Stimulated activated CD8-positive, alpha-beta memory T cell treated with anti-CD3 and anti-CD28 coated beads, Interleukin-7, amount 100 ng/mL, for 48 hours (primary cell): ENCODE measurements around the gene PDZRN3.

Experiments
- DNase-seq, 2 donors: peaks; one replicate each; pipeline ENCODE4 v3.0.0-alpha.2; 2020; ENCODE audit warnings: low read depth in 1 of 2; ENCODE audit errors: extremely low read depth in 1 of 2

The PDZRN3 gene

GRCh38 chr3:73353649-73354217, 271.0 kb downstream of the PDZRN3 start:
- DNase-seq: no peak

- DNase-seq: no peak
Measured at GRCh38 chr3:73352841-73353645, 271.7 kb downstream of the PDZRN3 start.

GRCh38 chr3:73351423-73352071, 273.2 kb downstream of the PDZRN3 start:
- no peak for DNase-seq

GRCh38 chr3:73350996-73351395, 273.7 kb downstream of the PDZRN3 start:
- DNase-seq: no peak

GRCh38 chr3:73349657-73350056, 275.1 kb downstream of the PDZRN3 start:
- no peak for DNase-seq

- no peak for DNase-seq
Measured at GRCh38 chr3:73342077-73342476, 282.7 kb downstream of the PDZRN3 start.

GRCh38 chr3:73341272-73341935, 283.3 kb downstream of the PDZRN3 start:
- no peak for DNase-seq

GRCh38 chr3:73332558-73332957, 292.2 kb downstream of the PDZRN3 start:
- DNase-seq: no peak
